Ovary (tissue), 9 donors: Measurements from ENCODE around the gene ZNF17. TPM values are rescaled to one million over a fixed set of nuclear protein-coding genes. Genes with fewer than 3 reads are reported as not detected.

Experiments
- DNase-seq, 5 donors: peaks; one replicate each; pipeline ENCODE4 v3.0.0-alpha.2; 2019 to 2020
- H3K27ac ChIP-seq, 2 donors: fragments of 200-600 bp; one replicate each; pipeline versions ENCODE4 v1.5.1 to v1.8.0; 2019 to 2022
- H3K27me3 ChIP-seq: fragments of 200-600 bp; one replicate; pipeline ENCODE4 v1.8.0; 2022
- H3K36me3 ChIP-seq: fragments of 200-600 bp; sonication (generic); one replicate; pipeline ENCODE4 v1.5.1; 2019
- H3K4me1 ChIP-seq: one replicate; pipeline ENCODE4 v1.8.1; 2013; ENCODE audit warnings: mild to moderate bottlenecking, moderate library complexity; ENCODE audit not compliant: insufficient read depth
- H3K4me3 ChIP-seq: fragments of 200-600 bp; sonication (generic); one replicate; pipeline ENCODE4 v1.5.1; 2017
- H3K9me3 ChIP-seq, 2 donors: fragments of 200-600 bp in 1 of 2; sonication (generic) in 1 of 2; one replicate each; pipeline versions ENCODE4 v1.5.1 to v1.8.1; 2013 to 2019; ENCODE audit warnings: mild to moderate bottlenecking in 1 of 2, moderate library complexity in 1 of 2
- EP300 ChIP-seq: sonication (generic); formaldehyde crosslinking; IDR thresholded peaks from one replicate; pipeline ENCODE4 v1.6.1; 2017; ENCODE audit warnings: antibody characterized with exemption
- POLR2A ChIP-seq: fragments of 450-650 bp; IDR thresholded peaks from one replicate; pipeline ENCODE4 v1.6.1; 2017; ENCODE audit warnings: antibody characterized with exemption, mild to moderate bottlenecking, moderate library complexity
- WGBS, 3 donors: extraction: QIAGEN DNeasy Blood & Tissue Kit in 1 of 3; methylation state at CpG; one replicate each; pipeline versions ENCODE4 v1.1.5 to v1.1.7; 2013 to 2017; 5-methylcytosine and 5-hydroxymethylcytosine counted together
- intact Hi-C, 4 donors: fragments of 100-400 bp; cut with DNase I; formaldehyde crosslinking; loops; one replicate each; pipeline versions ENCODE4 v1.11.0 to v1.15.1; 2022 to 2023
- polyA plus RNA-seq, 2 donors: library from polyadenylated mRNA; stranded (reverse); fragments of 200-250 nt in 1 of 2; fragments of 350-450 nt in 1 of 2; fragmentation: Illumina TruSeq in 1 of 2; extraction: RNeasy Lipid Tissue Mini Kit (QIAGEN cat#74804) in 1 of 2; gene quantifications; one replicate each; pipeline ENCODE4 v1.2.3, GENCODE V29; 2013 to 2014
- total RNA-seq, 7 donors: library from RNA; depleted of rRNA in 2 of 7; stranded (reverse); fragments of >200 nt in 2 of 7; fragmentation: NEBNext Ultra II Directional in 3 of 7; extraction: Animal tissue kit (Norgen Biotek cat#: 25700) in 3 of 7; gene quantifications; one replicate each; pipeline versions ENCODE4 v1.1.0 to v1.2.4, GENCODE V29; 2016 to 2023
- TF ChIP-seq, protein P1 (sequence below), 3 donors: fragments of 450-650 bp in 2 of 3; fragments of 200-600 bp in 1 of 3; IDR thresholded peaks; one replicate each; pipeline versions ENCODE4 v1.5.1 to v1.8.0; 2016 to 2022; ENCODE audit warnings: antibody characterized with exemption in 3 of 3, mild to moderate bottlenecking in 1 of 3
- donor health status: DM: no; HTN: no; CAD: no; lungs with moderate emphysema.
- donor health status: DM: no; HTN: no; CAD: no.
- donor health status: Bipolar disorder and iron deficiency.
- donor health status: DM: yes; HTN: yes; CAD: no.
- donor health status: DM: no; HTN: no; CAD: no.
- donor health status: DM: yes; HTN: yes; CAD: no.

Gene ZNF17
- total and polyA plus RNA-seq, 9 donors: 5.4 to 22.4 (median 14.7) TPM

DNA sequence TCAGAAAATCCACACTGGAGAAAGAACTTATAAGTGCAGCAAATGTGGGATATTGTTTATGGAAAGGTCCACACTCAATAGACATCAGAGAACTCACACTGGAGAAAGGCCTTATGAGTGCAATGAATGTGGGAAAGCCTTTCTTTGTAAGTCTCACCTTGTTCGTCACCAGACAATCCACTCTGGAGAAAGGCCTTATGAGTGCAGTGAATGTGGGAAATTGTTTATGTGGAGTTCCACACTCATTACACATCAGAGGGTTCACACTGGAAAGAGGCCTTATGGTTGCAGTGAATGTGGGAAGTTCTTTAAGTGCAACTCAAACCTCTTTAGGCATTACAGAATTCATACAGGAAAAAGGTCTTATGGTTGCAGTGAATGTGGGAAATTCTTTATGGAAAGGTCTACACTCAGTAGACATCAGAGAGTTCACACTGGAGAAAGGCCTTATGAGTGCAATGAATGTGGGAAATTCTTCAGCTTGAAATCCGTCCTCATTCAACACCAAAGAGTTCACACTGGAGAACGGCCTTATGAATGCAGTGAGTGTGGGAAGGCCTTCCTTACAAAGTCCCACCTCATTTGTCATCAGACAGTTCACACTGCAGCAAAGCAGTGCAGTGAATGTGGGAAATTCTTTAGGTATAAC is 33.3 kb upstream of the ZNF17 start:
- WGBS, 3 donors: 95 to 96% (median 95%) methylated on average over 3 of the region's 3 CpGs
- intact Hi-C loops: no loop called here
- TF ChIP-seq EP300 (no peak), POLR2A (no peak)
- TF ChIP-seq, protein P1, sequence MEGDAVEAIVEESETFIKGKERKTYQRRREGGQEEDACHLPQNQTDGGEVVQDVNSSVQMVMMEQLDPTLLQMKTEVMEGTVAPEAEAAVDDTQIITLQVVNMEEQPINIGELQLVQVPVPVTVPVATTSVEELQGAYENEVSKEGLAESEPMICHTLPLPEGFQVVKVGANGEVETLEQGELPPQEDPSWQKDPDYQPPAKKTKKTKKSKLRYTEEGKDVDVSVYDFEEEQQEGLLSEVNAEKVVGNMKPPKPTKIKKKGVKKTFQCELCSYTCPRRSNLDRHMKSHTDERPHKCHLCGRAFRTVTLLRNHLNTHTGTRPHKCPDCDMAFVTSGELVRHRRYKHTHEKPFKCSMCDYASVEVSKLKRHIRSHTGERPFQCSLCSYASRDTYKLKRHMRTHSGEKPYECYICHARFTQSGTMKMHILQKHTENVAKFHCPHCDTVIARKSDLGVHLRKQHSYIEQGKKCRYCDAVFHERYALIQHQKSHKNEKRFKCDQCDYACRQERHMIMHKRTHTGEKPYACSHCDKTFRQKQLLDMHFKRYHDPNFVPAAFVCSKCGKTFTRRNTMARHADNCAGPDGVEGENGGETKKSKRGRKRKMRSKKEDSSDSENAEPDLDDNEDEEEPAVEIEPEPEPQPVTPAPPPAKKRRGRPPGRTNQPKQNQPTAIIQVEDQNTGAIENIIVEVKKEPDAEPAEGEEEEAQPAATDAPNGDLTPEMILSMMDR (IDR thresholded peaks at IDR 0.05): no peak
- Histone ChIP-seq H3K9me3 (peaks cover 0 to 41% of the 10 kb centered on the region in 2 donors), H3K4me3 (no peak overlapping the region), H3K27me3 (no peaks in the 10 kb centered on the region), H3K36me3 (no peaks in the 10 kb centered on the region), H3K27ac (no peak overlapping the region), H3K4me1 (no peaks in the 10 kb centered on the region)
- no peak for DNase-seq

DNA sequence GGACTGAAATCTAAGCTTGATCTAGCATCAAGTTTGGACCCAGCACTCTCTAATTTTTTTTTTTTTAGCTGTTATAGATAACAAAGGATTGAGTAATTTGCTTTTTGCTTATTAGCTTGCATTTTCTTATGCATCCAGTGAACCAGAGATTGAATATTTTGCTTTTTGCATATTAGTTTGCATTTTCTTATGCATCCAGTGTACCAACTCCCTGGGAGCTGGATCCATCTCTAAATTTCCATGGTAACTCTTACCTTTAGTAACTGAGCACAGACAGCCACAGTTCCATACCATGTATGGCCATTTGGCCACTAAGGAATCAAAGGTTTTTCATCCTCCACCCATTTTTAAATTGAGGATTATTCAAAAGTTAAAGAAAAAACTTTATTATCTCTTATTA is 30.0 kb upstream of the ZNF17 start:
- peaks cover 0 to 24% of the 10 kb centered on the region in 2 donors for H3K9me3 ChIP-seq
- no peak overlapping the region for H3K4me3 ChIP-seq
- intact Hi-C loops: no loop called here
- no peak overlapping the region for H3K27ac ChIP-seq
- H3K36me3 ChIP-seq: no peaks in the 10 kb centered on the region
- no peaks in the 10 kb centered on the region for H3K27me3 ChIP-seq
- no peak for DNase-seq
- H3K4me1 ChIP-seq: no peaks in the 10 kb centered on the region
- TF ChIP-seq POLR2A (no peak), EP300 (no peak)
- TF ChIP-seq, protein P1 (IDR thresholded peaks at IDR 0.05): no peak

DNA sequence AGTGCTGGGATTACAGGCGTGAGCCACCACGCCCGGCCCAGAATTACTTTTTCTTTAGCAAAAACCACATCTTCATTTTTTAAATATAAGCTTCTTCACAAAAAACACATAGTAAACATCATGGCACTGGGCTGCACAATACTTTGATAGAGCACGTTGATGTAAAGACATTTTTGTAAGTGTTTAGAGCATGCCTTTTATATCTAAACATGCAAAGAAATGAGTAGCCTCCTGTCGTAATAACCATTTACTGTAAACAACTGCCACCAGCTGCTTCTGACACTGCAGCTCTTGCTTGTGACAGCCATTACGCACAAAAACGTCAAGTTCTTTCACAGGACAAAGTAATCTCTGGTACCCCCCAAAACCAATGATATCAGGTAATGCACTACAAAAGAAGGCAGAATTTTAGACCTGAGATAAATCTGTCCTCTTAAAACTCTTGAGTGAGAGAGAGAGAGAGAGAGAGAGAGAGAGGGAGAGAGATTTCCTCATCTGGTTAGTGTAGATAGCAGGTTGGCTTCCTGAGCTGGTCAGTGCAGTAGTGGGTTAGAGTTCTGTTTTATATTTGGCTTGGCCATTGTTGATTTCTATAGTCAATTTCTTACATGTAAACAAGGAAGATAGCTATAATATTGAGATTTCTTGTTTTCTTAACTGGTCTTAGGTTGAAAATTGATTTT is 28.0 kb upstream of the ZNF17 start:
- WGBS, 3 donors: 82 to 88% (median 84%) methylated on average over 7 of the region's 7 CpGs
- TF ChIP-seq, protein P1 (IDR thresholded peaks at IDR 0.05): no peak
- TF ChIP-seq POLR2A: no peak
- TF ChIP-seq EP300: no peak
- Histone ChIP-seq H3K36me3 (no peaks in the 10 kb centered on the region), H3K4me3 (no peak overlapping the region), H3K4me1 (no peaks in the 10 kb centered on the region), H3K27ac (no peak overlapping the region), H3K9me3 (peaks cover 0 to 9% of the 10 kb centered on the region in 2 donors), H3K27me3 (no peaks in the 10 kb centered on the region)
- intact Hi-C loops: no loop called here
- DNase-seq: no peak

DNA sequence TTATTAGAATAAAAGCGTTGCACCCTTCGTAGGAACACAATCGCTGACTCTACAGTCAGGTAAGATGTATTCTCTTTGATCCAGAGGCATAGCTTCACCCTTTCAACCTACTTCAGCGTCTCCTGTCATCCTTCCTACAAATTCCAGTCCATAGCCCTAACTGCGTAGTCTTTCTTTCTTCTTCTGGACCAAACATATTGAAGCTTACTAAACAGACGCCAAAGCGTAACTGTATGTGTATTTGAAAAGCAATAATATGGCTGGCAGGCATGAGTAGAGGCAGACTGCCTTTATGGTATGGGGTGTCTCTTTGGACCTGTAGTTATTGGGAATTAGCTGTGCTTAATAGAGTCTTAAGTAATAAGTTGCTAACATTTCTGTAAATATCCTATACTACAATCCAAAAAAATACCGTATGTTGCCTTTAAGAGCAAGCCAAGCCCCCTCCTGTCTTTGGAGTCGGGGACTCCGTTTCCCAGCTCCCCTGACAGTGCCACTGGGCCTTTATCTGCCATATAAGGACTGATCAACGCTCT is 21.7 kb upstream of the ZNF17 start:
- Histone ChIP-seq H3K27ac (peak overlapping the region; percentile 83 to 95), H3K9me3 (peaks cover 3 to 10% of the 10 kb centered on the region in 2 donors), H3K27me3 (no peaks in the 10 kb centered on the region), H3K36me3 (no peaks in the 10 kb centered on the region), H3K4me3 (peak overlapping the region; percentile 49), H3K4me1 (peaks cover 5% of the 10 kb centered on the region)
- intact Hi-C loops: no loop called here
- no peak for DNase-seq
- TF ChIP-seq, protein P1 (IDR thresholded peaks at IDR 0.05): no peak
- TF ChIP-seq POLR2A: no peak
- TF ChIP-seq EP300: no peak
- 48 to 56% (median 51%) methylated on average over 11 of the region's 11 CpGs for WGBS, 3 donors
